ENCODE data around the gene CDH2.

Gene CDH2

DNA sequence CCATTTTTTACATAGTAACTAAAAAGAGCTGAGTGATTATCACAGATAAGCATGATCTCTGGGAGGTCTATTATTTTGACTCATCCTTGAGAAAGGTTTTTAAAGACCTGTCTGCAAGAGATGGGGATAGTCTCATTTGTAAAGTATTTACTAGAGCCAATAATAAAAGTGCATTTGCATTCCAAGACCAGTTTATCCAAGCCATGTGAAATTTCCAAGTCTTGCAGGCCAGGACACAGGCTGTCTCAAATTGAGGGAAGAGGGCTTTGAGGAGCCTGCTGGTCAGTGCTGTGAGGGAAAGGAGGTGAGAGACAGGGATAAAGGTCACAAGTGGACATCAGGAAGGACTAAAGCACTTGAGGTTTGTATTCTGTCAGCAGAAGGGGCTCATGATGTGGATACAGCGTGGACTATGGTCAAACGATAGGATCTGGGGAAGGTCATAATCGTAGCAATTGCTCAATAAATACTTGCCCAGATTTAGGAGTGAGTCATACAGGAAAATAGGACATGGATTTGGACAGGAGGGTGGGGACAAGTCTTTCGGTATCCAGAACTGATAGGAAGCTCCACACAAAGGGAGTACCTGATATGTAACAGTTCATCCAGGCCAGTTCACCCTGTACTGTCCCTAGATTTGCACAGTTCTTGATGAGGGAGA lies 6.6 kb upstream of the CDH2 start:
- Mint-ChIP-seq H3K36me3 (ENCODE audit: low read depth) (no peaks in the 10 kb centered on the region), H3K9me3 (no peaks in the 10 kb centered on the region), H3K4me3 (no peak overlapping the region), H3K4me1 (peaks cover 4% of the 10 kb centered on the region), H3K27ac (no peak overlapping the region), H3K27me3 (ENCODE audit: low read depth) (peaks cover 34% of the 10 kb centered on the region)
- TF ChIP-seq, protein P1, sequence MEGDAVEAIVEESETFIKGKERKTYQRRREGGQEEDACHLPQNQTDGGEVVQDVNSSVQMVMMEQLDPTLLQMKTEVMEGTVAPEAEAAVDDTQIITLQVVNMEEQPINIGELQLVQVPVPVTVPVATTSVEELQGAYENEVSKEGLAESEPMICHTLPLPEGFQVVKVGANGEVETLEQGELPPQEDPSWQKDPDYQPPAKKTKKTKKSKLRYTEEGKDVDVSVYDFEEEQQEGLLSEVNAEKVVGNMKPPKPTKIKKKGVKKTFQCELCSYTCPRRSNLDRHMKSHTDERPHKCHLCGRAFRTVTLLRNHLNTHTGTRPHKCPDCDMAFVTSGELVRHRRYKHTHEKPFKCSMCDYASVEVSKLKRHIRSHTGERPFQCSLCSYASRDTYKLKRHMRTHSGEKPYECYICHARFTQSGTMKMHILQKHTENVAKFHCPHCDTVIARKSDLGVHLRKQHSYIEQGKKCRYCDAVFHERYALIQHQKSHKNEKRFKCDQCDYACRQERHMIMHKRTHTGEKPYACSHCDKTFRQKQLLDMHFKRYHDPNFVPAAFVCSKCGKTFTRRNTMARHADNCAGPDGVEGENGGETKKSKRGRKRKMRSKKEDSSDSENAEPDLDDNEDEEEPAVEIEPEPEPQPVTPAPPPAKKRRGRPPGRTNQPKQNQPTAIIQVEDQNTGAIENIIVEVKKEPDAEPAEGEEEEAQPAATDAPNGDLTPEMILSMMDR (IDR thresholded peaks at IDR 0.05; ENCODE audit: unreplicated experiment in 3 of 3), result no peak

- no peaks in the 10 kb centered on the region for H3K36me3 Mint-ChIP-seq (ENCODE audit: low read depth)
- TF ChIP-seq, protein P1 (IDR thresholded peaks at IDR 0.05; ENCODE audit: unreplicated experiment in 3 of 3), result no peak
Measured at GRCh38 chr18:28181616-28182015, 4.7 kb upstream of the CDH2 start.

DNA sequence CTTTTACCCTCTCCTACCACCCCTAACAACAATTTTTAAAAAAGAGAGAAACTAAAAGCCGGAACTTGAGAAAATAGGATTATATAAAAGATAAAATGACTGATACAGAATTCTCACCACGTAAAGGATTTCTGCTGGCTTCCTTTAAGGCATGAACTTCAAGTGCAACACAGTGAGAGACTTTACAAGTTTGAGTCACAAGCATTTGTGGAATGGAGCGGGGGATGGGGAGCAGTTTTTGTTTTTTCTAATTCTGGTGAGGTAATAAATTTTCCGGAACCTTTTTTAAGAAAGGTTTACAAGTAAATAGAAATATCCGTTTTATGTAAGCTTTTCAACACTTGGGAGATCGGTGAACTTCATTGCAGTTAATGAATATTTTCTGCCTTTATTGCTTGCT lies 1.8 kb upstream of the CDH2 start:
- Mint-ChIP-seq H3K4me1 (peaks cover 15% of the 10 kb centered on the region), H3K9me3 (no peaks in the 10 kb centered on the region), H3K27ac (peak overlapping the region; percentile 77 to 91 (median 90)), H3K36me3 (ENCODE audit: low read depth) (no peaks in the 10 kb centered on the region), H3K27me3 (ENCODE audit: low read depth) (peaks cover 61% of the 10 kb centered on the region), H3K4me3 (peak overlapping the region; percentile 92 to 94 (median 93))
- TF ChIP-seq, protein P1 (IDR thresholded peaks at IDR 0.05; ENCODE audit: unreplicated experiment in 3 of 3), result no peak

More at GRCh38 chr18:28181616-28182015, 4.7 kb upstream of the CDH2 start:
- Mint-ChIP-seq H3K27ac (no peak overlapping the region), H3K4me1 (peaks cover 5% of the 10 kb centered on the region), H3K4me3 (no peak overlapping the region), H3K27me3 (ENCODE audit: low read depth) (peaks cover 40% of the 10 kb centered on the region), H3K9me3 (no peaks in the 10 kb centered on the region)

DNA sequence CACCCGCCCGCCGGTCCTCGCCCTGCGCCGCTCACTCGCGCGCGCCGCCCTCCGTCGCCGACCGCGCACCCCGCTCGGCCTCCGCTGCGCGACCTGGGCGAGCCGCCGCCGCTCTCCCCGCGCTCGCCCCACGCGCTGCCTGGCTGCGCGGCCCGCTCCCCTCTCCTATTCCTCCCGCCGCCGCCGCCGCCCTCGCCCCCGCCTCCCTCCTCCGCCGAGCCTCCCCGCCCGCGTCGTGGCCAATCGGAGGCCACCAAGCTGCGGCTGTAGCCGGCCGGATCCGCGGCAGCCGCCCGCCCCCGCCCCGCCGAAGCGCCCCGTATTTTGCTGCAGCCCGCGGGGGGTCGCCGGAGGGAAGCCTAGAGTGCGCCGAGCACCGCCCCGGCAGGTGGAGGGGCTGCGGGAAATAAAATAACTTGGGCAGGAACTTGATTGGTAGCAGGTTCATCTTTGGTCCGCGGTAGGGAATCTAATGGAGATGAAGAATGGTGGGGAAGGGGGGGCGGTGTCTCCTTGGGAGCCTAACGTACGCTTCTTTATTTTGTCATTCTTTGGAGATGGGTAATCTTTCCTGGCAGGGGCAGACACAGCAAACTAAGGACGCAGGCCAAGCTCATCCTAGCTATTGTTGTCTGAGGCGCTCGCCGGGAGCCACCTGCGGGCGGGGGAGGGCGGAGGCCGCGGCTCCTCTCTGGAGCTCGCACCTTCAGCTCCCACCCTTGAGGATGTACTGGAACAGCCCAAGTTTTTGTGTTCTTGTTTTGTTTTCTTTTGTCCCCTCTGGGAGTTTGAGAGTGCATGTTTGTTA lies 1.1 kb upstream of the CDH2 start:
- Mint-ChIP-seq H3K27me3 (ENCODE audit: low read depth) (peaks cover 60% of the 10 kb centered on the region), H3K9me3 (no peaks in the 10 kb centered on the region), H3K36me3 (ENCODE audit: low read depth) (no peaks in the 10 kb centered on the region), H3K4me1 (peaks cover 17% of the 10 kb centered on the region), H3K27ac (peak overlapping the region; percentile 77 to 91 (median 90)), H3K4me3 (peak overlapping the region; percentile 92 to 94 (median 93))
- TF ChIP-seq, protein P1 (IDR thresholded peaks at IDR 0.05; ENCODE audit: unreplicated experiment in 3 of 3), result no peak

GRCh38 chr18:28176698-28176947 lies 307 bp downstream of the CDH2 start:
- Mint-ChIP-seq H3K36me3 (ENCODE audit: low read depth) (no peaks in the 10 kb centered on the region), H3K27me3 (ENCODE audit: low read depth) (peaks cover 62% of the 10 kb centered on the region), H3K4me3 (peak overlapping the region; percentile 91 to 99 (median 96)), H3K9me3 (no peaks in the 10 kb centered on the region), H3K4me1 (peaks cover 23% of the 10 kb centered on the region), H3K27ac (peak overlapping the region; percentile 92 to 96 (median 95))
- TF ChIP-seq, protein P1 (IDR thresholded peaks at IDR 0.05; ENCODE audit: unreplicated experiment in 3 of 3), result no peak
